A549 (cell line): ENCODE data around the gene TCP11L2. TPM values are rescaled to one million over a fixed set of nuclear protein-coding genes. Genes with fewer than 3 reads are reported as not detected.

ENCODE experiments used
- ATAC-seq, 2 experiments: fragments of 200-7000 bp in 1 of 2; fragments of >200 bp in 1 of 2; cut with Nextera tagmentation in 1 of 2; cut with Tn5 transposase in 1 of 2; 3 replicates each; pipeline versions ENCODE4 v1.8.0 to v1.9.1; 2018 to 2020; ENCODE audit warnings: mild to moderate bottlenecking in 1 of 2, moderate library complexity in 1 of 2
- CTCF ChIA-PET: fragments of 300-600 bp; sonication (Branson Sonifier 250); formaldehyde crosslinking; extraction: SDS; loops from one replicate; lab custom pipeline; 2021; ENCODE audit warnings: antibody characterized with exemption, inconsistent platforms; lab: Yijun Ruan, JAX
- POLR2A ChIA-PET: fragments of 350-600 bp; formaldehyde crosslinking; extraction: SDS; loops from one replicate; lab custom pipeline; 2021; ENCODE audit warnings: antibody characterized with exemption, inconsistent platforms; lab: Yijun Ruan, JAX
- DNase-seq, 2 experiments: peaks; one replicate each; pipeline versions ENCODE4 v3.0.0 to v3.0.0-alpha.2; 2011 to 2016; ENCODE audit warnings: low read depth in 1 of 2, low spot score in 1 of 2
- FAIRE-seq: peaks from 2 replicates; lab custom pipeline; 2011; peaks lifted over from hg19 to GRCh38; lab: Jason Lieb, UNC
- H3K27ac ChIP-seq, 2 experiments: fragments of >200 bp; sonication (Bioruptor Twin); formaldehyde crosslinking; 3 replicates each; pipeline ENCODE4 v1.5.1; 2016 to 2017
- H3K4me1 ChIP-seq: fragments of >200 bp; sonication (Bioruptor Twin); formaldehyde crosslinking; 3 replicates; pipeline ENCODE4 v1.6.1; 2016
- H3K4me2 ChIP-seq: fragments of >200 bp; sonication (Bioruptor Twin); formaldehyde crosslinking; 3 replicates; pipeline ENCODE4 v1.6.1; 2016
- H3K4me3 ChIP-seq: fragments of >200 bp; sonication (Bioruptor Twin); formaldehyde crosslinking; 3 replicates; pipeline ENCODE4 v1.5.1; 2016
- H3K9me3 ChIP-seq: fragments of >200 bp; sonication (Bioruptor Twin); formaldehyde crosslinking; 3 replicates; pipeline ENCODE4 v1.6.1; 2016
- EHMT2 ChIP-seq: fragments of 200-600 bp; sonication (generic); IDR thresholded peaks from 2 replicates; pipeline ENCODE4 v1.6.1; 2016; ENCODE audit warnings: antibody characterized with exemption, low read depth, mild to moderate bottlenecking, moderate library complexity
- HEYL ChIP-seq: fragments of 250-450 bp; sonication (Bioruptor Pico); IDR thresholded peaks from 2 replicates; pipeline ENCODE4 v1.8.0; 2021; ENCODE audit warnings: mild to moderate bottlenecking, moderate library complexity
- HOXB13 ChIP-seq: fragments of 250-450 bp; sonication (Bioruptor Pico); IDR thresholded peaks from 2 replicates; pipeline ENCODE4 v1.5.0; 2020; ENCODE audit warnings: low read depth, mild to moderate bottlenecking, moderate library complexity
- JUNB ChIP-seq: fragments of >200 bp; sonication (Bioruptor Twin); formaldehyde crosslinking; IDR thresholded peaks from 2 replicates; pipeline ENCODE4 v1.6.1; 2016
- MAFK ChIP-seq: fragments of 450-650 bp; IDR thresholded peaks from 2 replicates; pipeline ENCODE4 v1.6.1; 2014; ENCODE audit not compliant: partially characterized antibody
- NPAS2 ChIP-seq: fragments of 250-450 bp; sonication (Bioruptor Pico); IDR thresholded peaks from 2 replicates; pipeline ENCODE4 v1.8.0; 2022; ENCODE audit warnings: mild to moderate bottlenecking, moderate library complexity, borderline replicate concordance
- RARB ChIP-seq: fragments of 250-450 bp; sonication (Bioruptor Pico); IDR thresholded peaks from 2 replicates; pipeline ENCODE4 v1.8.0; 2021; ENCODE audit warnings: mild to moderate bottlenecking, moderate library complexity
- RFX5 ChIP-seq: fragments of 450-650 bp; IDR thresholded peaks from 2 replicates; pipeline ENCODE4 v1.7.1; 2014; ENCODE audit warnings: antibody characterized with exemption, mild to moderate bottlenecking, moderate library complexity
- WGBS: methylation state at CpG from one replicate; pipeline ENCODE4 v1.1.6; 2017; ENCODE audit errors: missing lambda C conversion rate; 5-methylcytosine and 5-hydroxymethylcytosine counted together
- polyA plus RNA-seq, 4 experiments: library from polyadenylated mRNA; depleted of rRNA in 3 of 4; stranded (reverse); fragments of >200 nt; fragmentation: RNase III in 1 of 4; extraction: RNeasy Plus Mini Kit Qiagen cat#74134 plus additional on column Dnase treatment in 1 of 4; gene quantifications; 2 replicates in 3 of 4; 3 replicates in 1 of 4; pipeline ENCODE4 v1.2.3, GENCODE V29; 2011 to 2017
- TF ChIP-seq, protein P1 (sequence below): fragments of 450-650 bp; IDR thresholded peaks from 2 replicates; pipeline ENCODE4 v1.6.1; 2014; ENCODE audit warnings: antibody characterized with exemption
- TF ChIP-seq, protein P2 (sequence below): IDR thresholded peaks from 2 replicates; pipeline ENCODE4 v1.6.1; 2012
- TF ChIP-seq, protein P3 (sequence below): fragments of 200-600 bp; sonication (generic); IDR thresholded peaks from 2 replicates; pipeline ENCODE4 v1.6.1; 2016; ENCODE audit warnings: antibody characterized with exemption, mild to moderate bottlenecking, moderate library complexity
- TF ChIP-seq, protein P4 (sequence below): fragments of >200 bp; sonication (Bioruptor Twin); formaldehyde crosslinking; IDR thresholded peaks from 3 replicates; pipeline ENCODE4 v1.5.1; 2016

The TCP11L2 gene
- polyA plus RNA-seq, 2 of the 4 experiments (the other 2 are of a cell fraction), result 4.1 to 16.6 TPM

DNA sequence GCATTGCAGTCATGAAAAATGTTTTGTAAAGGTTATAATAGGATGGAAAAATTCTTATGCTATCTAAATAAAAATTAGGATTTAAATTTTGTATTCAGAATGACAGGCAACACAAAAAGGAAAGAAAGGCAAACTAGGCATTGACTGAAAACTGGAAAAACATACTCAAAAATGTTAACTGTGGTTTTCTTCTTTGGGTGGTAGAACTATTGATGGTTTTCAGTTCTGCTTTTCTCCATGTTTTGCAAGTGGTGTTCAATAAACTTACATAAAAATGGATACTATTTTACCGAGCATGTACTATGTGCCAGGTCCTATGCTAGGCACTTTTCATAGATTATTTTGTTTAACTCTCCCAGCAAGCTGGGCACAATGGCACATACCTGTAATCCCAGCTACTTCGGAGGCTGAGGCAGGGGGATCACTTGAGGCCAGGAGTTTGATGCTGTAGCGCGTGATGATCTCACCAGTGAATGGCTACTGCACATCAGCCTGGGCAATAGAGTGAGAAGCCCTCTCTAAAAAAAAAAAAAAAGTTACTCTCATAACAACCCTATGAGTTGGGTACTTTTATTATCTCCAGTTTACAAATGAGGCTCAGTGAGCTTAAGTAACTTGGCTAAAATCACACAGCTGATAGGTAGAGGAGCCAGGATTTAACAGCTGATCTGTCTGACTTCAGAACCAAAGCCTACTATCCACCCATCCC is 26.3 kb upstream of the TCP11L2 start:
- TF ChIP-seq, protein P1, sequence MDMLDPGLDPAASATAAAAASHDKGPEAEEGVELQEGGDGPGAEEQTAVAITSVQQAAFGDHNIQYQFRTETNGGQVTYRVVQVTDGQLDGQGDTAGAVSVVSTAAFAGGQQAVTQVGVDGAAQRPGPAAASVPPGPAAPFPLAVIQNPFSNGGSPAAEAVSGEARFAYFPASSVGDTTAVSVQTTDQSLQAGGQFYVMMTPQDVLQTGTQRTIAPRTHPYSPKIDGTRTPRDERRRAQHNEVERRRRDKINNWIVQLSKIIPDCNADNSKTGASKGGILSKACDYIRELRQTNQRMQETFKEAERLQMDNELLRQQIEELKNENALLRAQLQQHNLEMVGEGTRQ, result no peak
- TF ChIP-seq HOXB13 (no peak), RFX5 (no peak)
- 92% methylated on average over 4 of the region's 4 CpGs for WGBS

DNA sequence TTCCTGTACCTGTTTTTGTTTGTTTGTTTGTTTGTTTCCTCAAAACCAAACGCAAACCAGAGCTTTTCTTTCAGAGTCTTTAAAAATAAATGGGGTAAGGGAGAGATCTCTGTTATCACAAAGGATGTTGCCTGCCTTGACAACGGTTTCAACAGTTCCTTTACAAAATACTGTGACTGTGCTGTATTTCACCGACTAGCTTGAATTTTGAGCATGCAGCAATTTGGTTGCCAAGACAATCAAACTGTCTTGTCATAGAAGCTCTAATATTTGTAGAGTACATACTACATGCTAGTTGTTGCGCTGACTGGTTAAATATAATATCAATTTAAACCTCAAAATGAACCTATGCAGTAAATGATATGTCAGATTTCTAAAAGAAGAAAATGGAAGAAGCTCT is 22.4 kb upstream of the TCP11L2 start:
- 71% methylated on average over 4 of the region's 4 CpGs for WGBS
- H3K4me3 ChIP-seq, result no peak overlapping the region
- ATAC-seq (no peak), FAIRE-seq (no peak), DNase-seq (no peak)
- no peak overlapping the region for H3K4me2 ChIP-seq
- ChIA-PET CTCF (interaction anchor here (0.6 to 1.3 kb wide), 6 partner anchors 10 to 144 kb away, joined by 3 to 5 read pairs (median 3); no protein-coding TSS in a partner anchor), POLR2A (no interaction called here)
- no peak overlapping the region for H3K27ac ChIP-seq
- TF ChIP-seq RARB (CRISPR knock-in tag) (no peak), MAFK (peak; percentile 16)
- H3K9me3 ChIP-seq, result peaks cover 6% of the 10 kb centered on the region; the same call in 2 of the 3 replicates
- H3K4me1 ChIP-seq, result peaks cover 2% of the 10 kb centered on the region; the same call in 1 of the 3 replicates

More for the DNA sequence above, 26.3 kb upstream of the TCP11L2 start:
- Histone ChIP-seq H3K27ac (no peak overlapping the region), H3K4me2 (no peak overlapping the region), H3K9me3 (no peaks in the 10 kb centered on the region), H3K4me3 (no peak overlapping the region), H3K4me1 (peaks cover 17% of the 10 kb centered on the region)
- ChIA-PET POLR2A (no interaction called here), CTCF (interaction anchor here (0.6 to 1.2 kb wide), 5 partner anchors 15 to 90 kb away, joined by 3 to 5 read pairs (median 3); no protein-coding TSS in a partner anchor)
- no peak for FAIRE-seq
- ATAC-seq, result no peak
- DNase-seq, result no peak

DNA sequence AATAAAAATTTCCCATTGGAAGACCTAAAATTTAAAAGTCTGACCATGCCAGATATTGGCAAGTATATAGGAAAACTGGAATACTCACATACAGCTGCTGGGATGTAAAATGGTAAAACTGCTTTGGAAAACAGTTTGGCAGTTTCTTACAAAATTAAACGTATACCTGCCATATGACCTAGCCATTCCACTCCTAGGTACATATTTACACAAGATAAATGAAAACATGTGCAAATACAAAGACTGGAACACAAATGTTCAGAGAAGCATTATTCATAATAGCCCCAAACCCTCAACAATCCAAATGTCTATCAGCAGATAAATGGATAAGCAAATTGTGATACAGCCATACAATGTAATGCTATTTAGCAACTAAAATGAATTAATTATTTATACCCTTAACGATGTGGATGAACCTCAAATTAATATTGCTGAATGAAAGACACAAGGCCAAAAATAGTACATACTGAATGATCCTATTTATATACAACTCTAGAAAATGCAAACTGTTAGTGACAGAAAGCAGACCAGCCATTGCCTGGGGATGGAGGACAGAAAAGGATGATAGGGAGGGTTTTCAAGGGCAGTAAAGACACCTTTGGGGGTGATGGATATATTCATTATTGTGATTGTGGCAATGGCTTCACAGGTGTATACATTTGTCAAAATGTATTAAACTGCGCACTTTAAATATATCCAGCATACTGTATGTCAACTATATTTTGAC is 21.3 kb upstream of the TCP11L2 start:
- Histone ChIP-seq H3K4me2 (no peak overlapping the region), H3K4me3 (no peak overlapping the region), H3K27ac (no peak overlapping the region), H3K9me3 (peaks cover 6% of the 10 kb centered on the region; the same call in 2 of the 3 replicates), H3K4me1 (no peaks in the 10 kb centered on the region)
- DNase-seq (no peak), FAIRE-seq (no peak), ATAC-seq (no peak)
- TF ChIP-seq, protein P2, sequence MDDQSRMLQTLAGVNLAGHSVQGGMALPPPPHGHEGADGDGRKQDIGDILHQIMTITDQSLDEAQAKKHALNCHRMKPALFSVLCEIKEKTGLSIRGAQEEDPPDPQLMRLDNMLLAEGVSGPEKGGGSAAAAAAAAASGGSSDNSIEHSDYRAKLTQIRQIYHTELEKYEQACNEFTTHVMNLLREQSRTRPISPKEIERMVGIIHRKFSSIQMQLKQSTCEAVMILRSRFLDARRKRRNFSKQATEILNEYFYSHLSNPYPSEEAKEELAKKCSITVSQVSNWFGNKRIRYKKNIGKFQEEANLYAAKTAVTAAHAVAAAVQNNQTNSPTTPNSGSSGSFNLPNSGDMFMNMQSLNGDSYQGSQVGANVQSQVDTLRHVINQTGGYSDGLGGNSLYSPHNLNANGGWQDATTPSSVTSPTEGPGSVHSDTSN, result no peak
- TF ChIP-seq JUNB (no peak), EHMT2 (no peak), MAFK (no peak), NPAS2 (CRISPR knock-in tag) (no peak), HEYL (CRISPR knock-in tag) (no peak)
- TF ChIP-seq, protein P3, sequence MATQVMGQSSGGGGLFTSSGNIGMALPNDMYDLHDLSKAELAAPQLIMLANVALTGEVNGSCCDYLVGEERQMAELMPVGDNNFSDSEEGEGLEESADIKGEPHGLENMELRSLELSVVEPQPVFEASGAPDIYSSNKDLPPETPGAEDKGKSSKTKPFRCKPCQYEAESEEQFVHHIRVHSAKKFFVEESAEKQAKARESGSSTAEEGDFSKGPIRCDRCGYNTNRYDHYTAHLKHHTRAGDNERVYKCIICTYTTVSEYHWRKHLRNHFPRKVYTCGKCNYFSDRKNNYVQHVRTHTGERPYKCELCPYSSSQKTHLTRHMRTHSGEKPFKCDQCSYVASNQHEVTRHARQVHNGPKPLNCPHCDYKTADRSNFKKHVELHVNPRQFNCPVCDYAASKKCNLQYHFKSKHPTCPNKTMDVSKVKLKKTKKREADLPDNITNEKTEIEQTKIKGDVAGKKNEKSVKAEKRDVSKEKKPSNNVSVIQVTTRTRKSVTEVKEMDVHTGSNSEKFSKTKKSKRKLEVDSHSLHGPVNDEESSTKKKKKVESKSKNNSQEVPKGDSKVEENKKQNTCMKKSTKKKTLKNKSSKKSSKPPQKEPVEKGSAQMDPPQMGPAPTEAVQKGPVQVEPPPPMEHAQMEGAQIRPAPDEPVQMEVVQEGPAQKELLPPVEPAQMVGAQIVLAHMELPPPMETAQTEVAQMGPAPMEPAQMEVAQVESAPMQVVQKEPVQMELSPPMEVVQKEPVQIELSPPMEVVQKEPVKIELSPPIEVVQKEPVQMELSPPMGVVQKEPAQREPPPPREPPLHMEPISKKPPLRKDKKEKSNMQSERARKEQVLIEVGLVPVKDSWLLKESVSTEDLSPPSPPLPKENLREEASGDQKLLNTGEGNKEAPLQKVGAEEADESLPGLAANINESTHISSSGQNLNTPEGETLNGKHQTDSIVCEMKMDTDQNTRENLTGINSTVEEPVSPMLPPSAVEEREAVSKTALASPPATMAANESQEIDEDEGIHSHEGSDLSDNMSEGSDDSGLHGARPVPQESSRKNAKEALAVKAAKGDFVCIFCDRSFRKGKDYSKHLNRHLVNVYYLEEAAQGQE, result no peak
- TF ChIP-seq, protein P4, sequence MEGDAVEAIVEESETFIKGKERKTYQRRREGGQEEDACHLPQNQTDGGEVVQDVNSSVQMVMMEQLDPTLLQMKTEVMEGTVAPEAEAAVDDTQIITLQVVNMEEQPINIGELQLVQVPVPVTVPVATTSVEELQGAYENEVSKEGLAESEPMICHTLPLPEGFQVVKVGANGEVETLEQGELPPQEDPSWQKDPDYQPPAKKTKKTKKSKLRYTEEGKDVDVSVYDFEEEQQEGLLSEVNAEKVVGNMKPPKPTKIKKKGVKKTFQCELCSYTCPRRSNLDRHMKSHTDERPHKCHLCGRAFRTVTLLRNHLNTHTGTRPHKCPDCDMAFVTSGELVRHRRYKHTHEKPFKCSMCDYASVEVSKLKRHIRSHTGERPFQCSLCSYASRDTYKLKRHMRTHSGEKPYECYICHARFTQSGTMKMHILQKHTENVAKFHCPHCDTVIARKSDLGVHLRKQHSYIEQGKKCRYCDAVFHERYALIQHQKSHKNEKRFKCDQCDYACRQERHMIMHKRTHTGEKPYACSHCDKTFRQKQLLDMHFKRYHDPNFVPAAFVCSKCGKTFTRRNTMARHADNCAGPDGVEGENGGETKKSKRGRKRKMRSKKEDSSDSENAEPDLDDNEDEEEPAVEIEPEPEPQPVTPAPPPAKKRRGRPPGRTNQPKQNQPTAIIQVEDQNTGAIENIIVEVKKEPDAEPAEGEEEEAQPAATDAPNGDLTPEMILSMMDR, result no peak
- ChIA-PET CTCF (interaction anchor here (0.9 to 5.6 kb wide), 10 partner anchors 11 to 987 kb away, joined by 3 to 43 read pairs (median 5); no protein-coding TSS in a partner anchor), POLR2A (no interaction called here)
- WGBS, result 54% methylated on average over 3 of the region's 3 CpGs
